DOHH2 (cell line): ENCODE data around the gene EVC2.

ENCODE experiments used
- H3F3A ChIP-seq: fragments of 200-600 bp; sonication (generic), shearing (Covaris generic); 2 replicates; pipeline ENCODE4 v1.6.0; 2016; ENCODE audit warnings: antibody characterized with exemption, mild to moderate bottlenecking; ENCODE audit not compliant: control insufficient read depth, insufficient read depth
- H3K27ac ChIP-seq: fragments of 200-600 bp; sonication (generic); 2 replicates; pipeline ENCODE4 v1.5.1; 2014; ENCODE audit warnings: low read depth, mild to moderate bottlenecking, low read length, moderate library complexity
- H3K27me3 ChIP-seq: fragments of 200-600 bp; sonication (generic); 2 replicates; pipeline ENCODE4 v1.6.1; 2014; ENCODE audit warnings: mild to moderate bottlenecking, low read length, mixed read lengths; ENCODE audit not compliant: control insufficient read depth
- H3K36me3 ChIP-seq: fragments of 200-600 bp; sonication (generic); 2 replicates; pipeline ENCODE4 v1.6.1; 2014; ENCODE audit warnings: mild to moderate bottlenecking, low read length, moderate library complexity, mixed read lengths; ENCODE audit not compliant: control insufficient read depth
- H3K4me1 ChIP-seq: fragments of 200-600 bp; sonication (generic); 2 replicates; pipeline ENCODE4 v1.6.1; 2014; ENCODE audit warnings: mild to moderate bottlenecking, low read length, mixed read lengths; ENCODE audit not compliant: control insufficient read depth
- H3K4me2 ChIP-seq: fragments of 200-600 bp; sonication (generic); 2 replicates; pipeline ENCODE4 v1.6.0; 2014; ENCODE audit warnings: mild to moderate bottlenecking, low read length, moderate library complexity
- H3K4me3 ChIP-seq: fragments of 200-600 bp; sonication (generic); 2 replicates; pipeline ENCODE4 v1.5.1; 2014; ENCODE audit warnings: mild to moderate bottlenecking, low read length, mixed read lengths
- H3K79me2 ChIP-seq: fragments of 200-600 bp; sonication (generic); 2 replicates; pipeline ENCODE4 v1.6.1; 2014; ENCODE audit warnings: mild to moderate bottlenecking, low read length, mixed read lengths; ENCODE audit not compliant: control insufficient read depth
- H3K9me2 ChIP-seq: fragments of 200-600 bp; sonication (generic); replicated peaks from 2 replicates; pipeline ENCODE4 v1.6.1; 2014; ENCODE audit warnings: mild to moderate bottlenecking, low read length, mixed read lengths; ENCODE audit not compliant: control insufficient read depth
- H3K9me3 ChIP-seq: fragments of 200-600 bp; sonication (generic); 2 replicates; pipeline ENCODE4 v1.6.1; 2014; ENCODE audit warnings: antibody characterized with exemption, low read length, mixed read lengths; ENCODE audit not compliant: control insufficient read depth, insufficient read depth
- H4K20me1 ChIP-seq: fragments of 200-600 bp; sonication (generic); 2 replicates; pipeline ENCODE4 v1.6.0; 2014; ENCODE audit warnings: low read depth, mild to moderate bottlenecking, antibody characterized with exemption, low read length, moderate library complexity; ENCODE audit not compliant: control insufficient read depth, insufficient read depth
- CTCF ChIP-seq: fragments of 200-600 bp; sonication (generic); IDR thresholded peaks from one replicate; pipeline ENCODE4 v1.5.1; 2014; ENCODE audit warnings: antibody characterized with exemption, mild to moderate bottlenecking, low read depth, low read length; ENCODE audit not compliant: poor library complexity, severe bottlenecking
- EZH2phosphoT487 ChIP-seq: fragments of 200-600 bp; sonication (generic); IDR thresholded peaks from 2 replicates; pipeline ENCODE4 v1.6.1; 2017; ENCODE audit warnings: borderline replicate concordance, mild to moderate bottlenecking, antibody characterized with exemption, low read length, moderate library complexity, mixed read lengths

EVC2 gene

GRCh38 chr4:5616331-5616950 is 91.9 kb downstream of the EVC2 start:
- Histone ChIP-seq H3K4me2 (no peak overlapping the region), H3K36me3 (no peaks in the 10 kb centered on the region)
- TF ChIP-seq EZH2phosphoT487, result no peak
- no peak for TF ChIP-seq CTCF

GRCh38 chr4:5615496-5616075 is 92.8 kb downstream of the EVC2 start:
- TF ChIP-seq EZH2phosphoT487 (no peak), CTCF (no peak)
- Histone ChIP-seq H3F3A (no peaks in the 10 kb centered on the region), H3K9me3 (no peaks in the 10 kb centered on the region), H3K79me2 (no peaks in the 10 kb centered on the region), H3K4me2 (no peak overlapping the region), H3K9me2 (no peaks in the 10 kb centered on the region), H3K4me1 (no peaks in the 10 kb centered on the region), H3K36me3 (no peaks in the 10 kb centered on the region), H4K20me1 (no peaks in the 10 kb centered on the region), H3K4me3 (no peak overlapping the region), H3K27ac (no peak overlapping the region), H3K27me3 (no peaks in the 10 kb centered on the region)

More at GRCh38 chr4:5616331-5616950, 91.9 kb downstream of the EVC2 start:
- Histone ChIP-seq H3K4me3 (no peak overlapping the region), H3K9me3 (no peaks in the 10 kb centered on the region), H3K79me2 (no peaks in the 10 kb centered on the region), H3K4me1 (no peaks in the 10 kb centered on the region), H3F3A (no peaks in the 10 kb centered on the region), H4K20me1 (no peaks in the 10 kb centered on the region), H3K27ac (no peak overlapping the region), H3K9me2 (no peaks in the 10 kb centered on the region), H3K27me3 (no peaks in the 10 kb centered on the region)

- Histone ChIP-seq H3K9me3 (no peaks in the 10 kb centered on the region), H3K27ac (no peak overlapping the region), H3K4me3 (no peak overlapping the region), H3K4me1 (no peaks in the 10 kb centered on the region), H3K4me2 (no peak overlapping the region), H3K36me3 (no peaks in the 10 kb centered on the region), H4K20me1 (no peaks in the 10 kb centered on the region), H3F3A (no peaks in the 10 kb centered on the region), H3K9me2 (no peaks in the 10 kb centered on the region), H3K27me3 (no peaks in the 10 kb centered on the region), H3K79me2 (no peaks in the 10 kb centered on the region)
- TF ChIP-seq EZH2phosphoT487, result no peak
- no peak for TF ChIP-seq CTCF
Measured at GRCh38 chr4:5611750-5612149, 96.6 kb downstream of the EVC2 start.
